A549 (cell line): ENCODE measurements around the gene DOLPP1. TPM values are rescaled to one million over a fixed set of nuclear protein-coding genes. Genes with fewer than 3 reads are reported as not detected.

Experiments used
- ATAC-seq, 2 experiments: fragments of 200-7000 bp in 1 of 2; fragments of >200 bp in 1 of 2; cut with Nextera tagmentation in 1 of 2; cut with Tn5 transposase in 1 of 2; 3 replicates each; pipeline versions ENCODE4 v1.8.0 to v1.9.1; 2018 to 2020; ENCODE audit warnings: mild to moderate bottlenecking in 1 of 2, moderate library complexity in 1 of 2
- CTCF ChIA-PET: fragments of 300-600 bp; sonication (Branson Sonifier 250); formaldehyde crosslinking; extraction: SDS; loops from one replicate; lab custom pipeline; 2021; ENCODE audit warnings: antibody characterized with exemption, inconsistent platforms; lab: Yijun Ruan, JAX
- POLR2A ChIA-PET: fragments of 350-600 bp; formaldehyde crosslinking; extraction: SDS; loops from one replicate; lab custom pipeline; 2021; ENCODE audit warnings: antibody characterized with exemption, inconsistent platforms; lab: Yijun Ruan, JAX
- DNase-seq, 2 experiments: peaks; one replicate each; pipeline versions ENCODE4 v3.0.0 to v3.0.0-alpha.2; 2011 to 2016; ENCODE audit warnings: low read depth in 1 of 2, low spot score in 1 of 2
- FAIRE-seq: peaks from 2 replicates; lab custom pipeline; 2011; peaks lifted over from hg19 to GRCh38; lab: Jason Lieb, UNC
- H3K27ac ChIP-seq, 2 experiments: fragments of >200 bp; sonication (Bioruptor Twin); formaldehyde crosslinking; 3 replicates each; pipeline ENCODE4 v1.5.1; 2016 to 2017
- H3K4me1 ChIP-seq: fragments of >200 bp; sonication (Bioruptor Twin); formaldehyde crosslinking; 3 replicates; pipeline ENCODE4 v1.6.1; 2016
- H3K4me2 ChIP-seq: fragments of >200 bp; sonication (Bioruptor Twin); formaldehyde crosslinking; 3 replicates; pipeline ENCODE4 v1.6.1; 2016
- H3K4me3 ChIP-seq: fragments of >200 bp; sonication (Bioruptor Twin); formaldehyde crosslinking; 3 replicates; pipeline ENCODE4 v1.5.1; 2016
- H3K9me3 ChIP-seq: fragments of >200 bp; sonication (Bioruptor Twin); formaldehyde crosslinking; 3 replicates; pipeline ENCODE4 v1.6.1; 2016
- ATOH8 ChIP-seq: fragments of 250-450 bp; sonication (Bioruptor Pico); IDR thresholded peaks from 2 replicates; pipeline ENCODE4 v1.5.0; 2020; ENCODE audit warnings: low read depth, mild to moderate bottlenecking, moderate library complexity
- CEBPB ChIP-seq, 2 experiments: fragments of >200 bp in 1 of 2; sonication (Bioruptor Twin) in 1 of 2; formaldehyde crosslinking in 1 of 2; IDR thresholded peaks; 2 replicates each; pipeline ENCODE4 v1.6.1; 2012 to 2016
- EHMT2 ChIP-seq: fragments of 200-600 bp; sonication (generic); IDR thresholded peaks from 2 replicates; pipeline ENCODE4 v1.6.1; 2016; ENCODE audit warnings: antibody characterized with exemption, low read depth, mild to moderate bottlenecking, moderate library complexity
- ELK1 ChIP-seq: fragments of 150-350 bp; IDR thresholded peaks from 2 replicates; pipeline ENCODE4 v1.6.1; 2014; ENCODE audit warnings: low read depth, mild to moderate bottlenecking, low read length
- EP300 ChIP-seq, 2 experiments: fragments of >200 bp; sonication (Bioruptor Twin); formaldehyde crosslinking; IDR thresholded peaks; 2 replicates in 1 of 2; 3 replicates in 1 of 2; pipeline ENCODE4 v1.6.1; 2016 to 2017
- GATA3 ChIP-seq: IDR thresholded peaks from 2 replicates; pipeline ENCODE4 v1.6.1; 2012; ENCODE audit warnings: borderline replicate concordance
- HMGXB4 ChIP-seq: fragments of 250-450 bp; sonication (Bioruptor Pico); IDR thresholded peaks from 2 replicates; pipeline ENCODE4 v1.5.0; 2021; ENCODE audit warnings: mild to moderate bottlenecking, moderate library complexity, borderline replicate concordance
- HOXA7 ChIP-seq: fragments of 250-450 bp; sonication (Bioruptor Pico); IDR thresholded peaks from 2 replicates; pipeline ENCODE4 v1.5.0; 2020; ENCODE audit warnings: mild to moderate bottlenecking, moderate library complexity
- HOXB13 ChIP-seq: fragments of 250-450 bp; sonication (Bioruptor Pico); IDR thresholded peaks from 2 replicates; pipeline ENCODE4 v1.5.0; 2020; ENCODE audit warnings: low read depth, mild to moderate bottlenecking, moderate library complexity
- HOXB5 ChIP-seq: fragments of 250-450 bp; sonication (Bioruptor Pico); IDR thresholded peaks from 2 replicates; pipeline ENCODE4 v1.5.0; 2020; ENCODE audit warnings: mild to moderate bottlenecking, moderate library complexity
- JUN ChIP-seq, 2 experiments: fragments of >200 bp; sonication (Bioruptor Twin); formaldehyde crosslinking; IDR thresholded peaks; 2 replicates in 1 of 2; 3 replicates in 1 of 2; pipeline ENCODE4 v1.6.1; 2016 to 2017
- KDM5A ChIP-seq: fragments of 200-600 bp; sonication (generic); IDR thresholded peaks from 2 replicates; pipeline ENCODE4 v1.6.1; 2016; ENCODE audit warnings: antibody characterized with exemption, mild to moderate bottlenecking
- MAX ChIP-seq: IDR thresholded peaks from 2 replicates; pipeline ENCODE4 v1.6.1; 2012
- POLR2A ChIP-seq: IDR thresholded peaks from 2 replicates; pipeline ENCODE4 v1.6.1; 2012; ENCODE audit warnings: mild to moderate bottlenecking, low read length
- POLR2AphosphoS2 ChIP-seq: conservative IDR thresholded peaks from 2 replicates; pipeline ENCODE4 v1.6.1; 2012; ENCODE audit warnings: low read length, improper control_type of control experiment, inconsistent platforms
- RARB ChIP-seq: fragments of 250-450 bp; sonication (Bioruptor Pico); IDR thresholded peaks from 2 replicates; pipeline ENCODE4 v1.8.0; 2021; ENCODE audit warnings: mild to moderate bottlenecking, moderate library complexity
- RNF2 ChIP-seq: fragments of 200-600 bp; sonication (generic); IDR thresholded peaks from 2 replicates; pipeline ENCODE4 v1.6.1; 2016; ENCODE audit warnings: low read depth, mild to moderate bottlenecking, antibody characterized with exemption, moderate library complexity, borderline replicate concordance
- TP53 ChIP-seq: fragments of 250-450 bp; sonication (Bioruptor Pico); IDR thresholded peaks from 2 replicates; pipeline ENCODE4 v1.5.0; 2021; ENCODE audit warnings: mild to moderate bottlenecking, moderate library complexity
- ZC3H11A ChIP-seq: fragments of 450-650 bp; IDR thresholded peaks from 2 replicates; pipeline ENCODE4 v1.6.1; 2014; ENCODE audit warnings: antibody characterized with exemption, mild to moderate bottlenecking
- ZFP36 ChIP-seq: fragments of 450-650 bp; IDR thresholded peaks from 2 replicates; pipeline ENCODE4 v1.6.1; 2014; ENCODE audit warnings: borderline replicate concordance; ENCODE audit not compliant: partially characterized antibody
- WGBS: methylation state at CpG from one replicate; pipeline ENCODE4 v1.1.6; 2017; ENCODE audit errors: missing lambda C conversion rate; 5-methylcytosine and 5-hydroxymethylcytosine counted together
- polyA plus RNA-seq, 4 experiments: library from polyadenylated mRNA; depleted of rRNA in 3 of 4; stranded (reverse); fragments of >200 nt; fragmentation: RNase III in 1 of 4; extraction: RNeasy Plus Mini Kit Qiagen cat#74134 plus additional on column Dnase treatment in 1 of 4; gene quantifications; 2 replicates in 3 of 4; 3 replicates in 1 of 4; pipeline ENCODE4 v1.2.3, GENCODE V29; 2011 to 2017

DOLPP1 gene
- polyA plus RNA-seq, 2 of the 4 experiments (the other 2 are of a cell fraction), result 23.5 to 25.6 TPM

GRCh38 chr9:129042016-129042415 is 38.9 kb upstream of the DOLPP1 start:
- ATAC-seq (no peak), FAIRE-seq (no peak), DNase-seq (no peak)
- Histone ChIP-seq H3K4me3 (no peak overlapping the region), H3K9me3 (no peaks in the 10 kb centered on the region), H3K27ac (no peak overlapping the region), H3K4me2 (no peak overlapping the region), H3K4me1 (peaks cover 9% of the 10 kb centered on the region; the same call in 1 of the 3 replicates)
- ChIA-PET POLR2A (no interaction called here), CTCF (interaction anchor here (1.6 kb wide), 1 partner anchor 13 kb away, joined by 7 read pairs; the partner anchor contains the start of gene SH3GLB2)
- WGBS, result 94% methylated on average over 14 of the region's 16 CpGs
- no peak for TF ChIP-seq ATOH8 (CRISPR knock-in tag)
- TF ChIP-seq POLR2A, result no peak
- no peak for TF ChIP-seq EHMT2
- no peak for TF ChIP-seq JUN (IDR thresholded peaks at IDR 0.05)
- no peak for TF ChIP-seq ZC3H11A
- TF ChIP-seq TP53 (CRISPR knock-in tag), result no peak
- TF ChIP-seq MAX, result no peak
- TF ChIP-seq RARB (CRISPR knock-in tag), result no peak
- no peak for TF ChIP-seq HOXA7 (CRISPR knock-in tag)
- no peak for TF ChIP-seq HMGXB4 (CRISPR knock-in tag)
- no peak for TF ChIP-seq ZFP36

GRCh38 chr9:129052592-129052991 is 28.3 kb upstream of the DOLPP1 start:
- ChIA-PET CTCF (no interaction called here), POLR2A (no interaction called here)
- no peaks in the 10 kb centered on the region for H3K9me3 ChIP-seq
- WGBS, result 70% methylated on average over 8 of the region's 8 CpGs
- TF ChIP-seq CEBPB (IDR thresholded peaks at IDR 0.05) (no peak), EHMT2 (no peak), HOXB13 (CRISPR knock-in tag) (no peak), ATOH8 (CRISPR knock-in tag) (no peak), ELK1 (no peak), ZFP36 (no peak), TP53 (CRISPR knock-in tag) (no peak), KDM5A (no peak), POLR2AphosphoS2 (no peak), RNF2 (no peak), HOXB5 (CRISPR knock-in tag) (no peak), GATA3 (no peak), EP300 (IDR thresholded peaks at IDR 0.05) (no peak)
- peaks cover 13% of the 10 kb centered on the region for H3K4me1 ChIP-seq
- H3K4me3 ChIP-seq, result no peak overlapping the region
- H3K4me2 ChIP-seq, result no peak overlapping the region
- ATAC-seq, result no peak; a peak in 2 of 6 replicates
- peak in 1 of 2 experiments; percentile 35 for DNase-seq
- no peak overlapping the region for H3K27ac ChIP-seq
- FAIRE-seq, result no peak
